Measurements from ENCODE around the gene MZT1.

DNA sequence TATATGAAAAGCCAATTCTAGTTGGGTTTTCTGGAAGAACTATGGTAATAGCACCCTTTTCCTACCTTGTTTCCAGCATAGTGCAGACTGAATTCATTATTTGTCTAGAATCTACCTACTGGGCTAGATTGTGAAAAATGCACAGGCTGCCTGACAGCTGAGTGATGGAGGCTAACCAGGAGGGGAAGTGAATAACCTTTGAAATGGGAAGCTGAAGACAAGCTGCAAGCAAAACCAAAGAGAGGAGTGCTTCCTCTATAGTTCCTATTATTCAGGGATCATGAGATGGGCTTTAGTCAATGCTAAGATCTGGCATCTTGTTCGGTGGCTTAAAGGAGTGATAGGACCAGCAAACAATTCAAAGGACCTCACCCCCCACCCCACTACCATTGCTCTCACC lies 26.9 kb downstream of the MZT1 start:
- TF ChIP-seq, protein P1, sequence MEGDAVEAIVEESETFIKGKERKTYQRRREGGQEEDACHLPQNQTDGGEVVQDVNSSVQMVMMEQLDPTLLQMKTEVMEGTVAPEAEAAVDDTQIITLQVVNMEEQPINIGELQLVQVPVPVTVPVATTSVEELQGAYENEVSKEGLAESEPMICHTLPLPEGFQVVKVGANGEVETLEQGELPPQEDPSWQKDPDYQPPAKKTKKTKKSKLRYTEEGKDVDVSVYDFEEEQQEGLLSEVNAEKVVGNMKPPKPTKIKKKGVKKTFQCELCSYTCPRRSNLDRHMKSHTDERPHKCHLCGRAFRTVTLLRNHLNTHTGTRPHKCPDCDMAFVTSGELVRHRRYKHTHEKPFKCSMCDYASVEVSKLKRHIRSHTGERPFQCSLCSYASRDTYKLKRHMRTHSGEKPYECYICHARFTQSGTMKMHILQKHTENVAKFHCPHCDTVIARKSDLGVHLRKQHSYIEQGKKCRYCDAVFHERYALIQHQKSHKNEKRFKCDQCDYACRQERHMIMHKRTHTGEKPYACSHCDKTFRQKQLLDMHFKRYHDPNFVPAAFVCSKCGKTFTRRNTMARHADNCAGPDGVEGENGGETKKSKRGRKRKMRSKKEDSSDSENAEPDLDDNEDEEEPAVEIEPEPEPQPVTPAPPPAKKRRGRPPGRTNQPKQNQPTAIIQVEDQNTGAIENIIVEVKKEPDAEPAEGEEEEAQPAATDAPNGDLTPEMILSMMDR (IDR thresholded peaks at IDR 0.05): no peak
- TF ChIP-seq POLR2AphosphoS5 (IDR thresholded peaks at IDR 0.05; ENCODE audit: low read depth, low read length) (no peak), SIN3A (IDR thresholded peaks at IDR 0.05; ENCODE audit: borderline replicate concordance, insufficient read depth, low read depth, low read length) (no peak)
- TF ChIP-seq, protein P2, sequence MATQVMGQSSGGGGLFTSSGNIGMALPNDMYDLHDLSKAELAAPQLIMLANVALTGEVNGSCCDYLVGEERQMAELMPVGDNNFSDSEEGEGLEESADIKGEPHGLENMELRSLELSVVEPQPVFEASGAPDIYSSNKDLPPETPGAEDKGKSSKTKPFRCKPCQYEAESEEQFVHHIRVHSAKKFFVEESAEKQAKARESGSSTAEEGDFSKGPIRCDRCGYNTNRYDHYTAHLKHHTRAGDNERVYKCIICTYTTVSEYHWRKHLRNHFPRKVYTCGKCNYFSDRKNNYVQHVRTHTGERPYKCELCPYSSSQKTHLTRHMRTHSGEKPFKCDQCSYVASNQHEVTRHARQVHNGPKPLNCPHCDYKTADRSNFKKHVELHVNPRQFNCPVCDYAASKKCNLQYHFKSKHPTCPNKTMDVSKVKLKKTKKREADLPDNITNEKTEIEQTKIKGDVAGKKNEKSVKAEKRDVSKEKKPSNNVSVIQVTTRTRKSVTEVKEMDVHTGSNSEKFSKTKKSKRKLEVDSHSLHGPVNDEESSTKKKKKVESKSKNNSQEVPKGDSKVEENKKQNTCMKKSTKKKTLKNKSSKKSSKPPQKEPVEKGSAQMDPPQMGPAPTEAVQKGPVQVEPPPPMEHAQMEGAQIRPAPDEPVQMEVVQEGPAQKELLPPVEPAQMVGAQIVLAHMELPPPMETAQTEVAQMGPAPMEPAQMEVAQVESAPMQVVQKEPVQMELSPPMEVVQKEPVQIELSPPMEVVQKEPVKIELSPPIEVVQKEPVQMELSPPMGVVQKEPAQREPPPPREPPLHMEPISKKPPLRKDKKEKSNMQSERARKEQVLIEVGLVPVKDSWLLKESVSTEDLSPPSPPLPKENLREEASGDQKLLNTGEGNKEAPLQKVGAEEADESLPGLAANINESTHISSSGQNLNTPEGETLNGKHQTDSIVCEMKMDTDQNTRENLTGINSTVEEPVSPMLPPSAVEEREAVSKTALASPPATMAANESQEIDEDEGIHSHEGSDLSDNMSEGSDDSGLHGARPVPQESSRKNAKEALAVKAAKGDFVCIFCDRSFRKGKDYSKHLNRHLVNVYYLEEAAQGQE (IDR thresholded peaks at IDR 0.05; ENCODE audit: insufficient read depth in 1 of 2, low read depth in 2 of 2, low read length in 1 of 2): no peak

All from Panc1 (cell line).